Esophagus muscularis mucosa (tissue), 4 donors: ENCODE results near the gene FER. TPM values are rescaled to one million over a fixed set of nuclear protein-coding genes. Genes with fewer than 3 reads are reported as not detected.

ENCODE experiments used
- DNase-seq: peaks from one replicate; pipeline ENCODE4 v3.0.0-alpha.2; 2017; ENCODE audit errors: extremely low spot score
- H3K27ac ChIP-seq, 4 donors: fragments of 200-600 bp; sonication (generic); replicated peaks in 1 of 4; 1 replicate in 3 of 4; 2 replicates in 1 of 4; pipeline ENCODE4 v1.5.1; 2016 to 2019; ENCODE audit warnings: mild to moderate bottlenecking in 1 of 4
- H3K27me3 ChIP-seq, 4 donors: fragments of 200-600 bp; sonication (generic); one replicate each; pipeline versions ENCODE4 v1.5.1 to v1.6.0; 2016 to 2019
- H3K36me3 ChIP-seq, 4 donors: fragments of 200-600 bp; sonication (generic); one replicate each; pipeline ENCODE4 v1.5.1; 2016 to 2019
- H3K4me1 ChIP-seq, 4 donors: fragments of 200-600 bp; sonication (generic); one replicate each; pipeline ENCODE4 v1.5.1; 2016 to 2019
- H3K4me3 ChIP-seq, 4 donors: fragments of 200-600 bp; sonication (generic); 1 replicate in 2 of 4; 2 replicates in 2 of 4; pipeline ENCODE4 v1.5.1; 2016 to 2019; ENCODE audit warnings: mild to moderate bottlenecking in 4 of 4, moderate library complexity in 1 of 4
- H3K9me3 ChIP-seq, 4 donors: fragments of 200-600 bp; sonication (generic); 1 replicate in 3 of 4; 2 replicates in 1 of 4; pipeline ENCODE4 v1.5.1; 2016 to 2019
- EP300 ChIP-seq: sonication (generic); formaldehyde crosslinking; IDR thresholded peaks from one replicate; pipeline ENCODE4 v1.6.1; 2017; ENCODE audit warnings: antibody characterized with exemption
- POLR2A ChIP-seq: fragments of 450-650 bp; IDR thresholded peaks from one replicate; pipeline ENCODE4 v1.6.1; 2017; ENCODE audit warnings: antibody characterized with exemption, moderate library complexity, mild to moderate bottlenecking, low read depth
- POLR2AphosphoS5 ChIP-seq, 2 donors: sonication (generic); formaldehyde crosslinking; IDR thresholded peaks; one replicate each; pipeline ENCODE4 v1.6.1; 2017; ENCODE audit warnings: antibody characterized with exemption in 2 of 2
- WGBS: methylation state at CpG from one replicate; pipeline ENCODE4 v1.1.5; 2018; 5-methylcytosine and 5-hydroxymethylcytosine counted together
- intact Hi-C: fragments of 100-400 bp; cut with DNase I; formaldehyde crosslinking; loops from one replicate; pipeline ENCODE4 v1.15.1; 2023
- total RNA-seq, 4 donors: library from RNA; depleted of rRNA; stranded (reverse); fragments of >200 nt; gene quantifications; one replicate each; pipeline versions ENCODE4 v1.1.0 to v1.2.1, GENCODE V29; 2016
- TF ChIP-seq, protein P1 (sequence below), 3 experiments: fragments of 200-600 bp in 2 of 3; fragments of 450-650 bp in 1 of 3; sonication (generic) in 2 of 3; IDR thresholded peaks; one replicate each; pipeline ENCODE4 v1.5.1; 2017 to 2019; ENCODE audit warnings: antibody characterized with exemption in 3 of 3, mild to moderate bottlenecking in 2 of 3, moderate library complexity in 1 of 3

The FER gene
- total RNA-seq, 4 donors from 2014 or later = 17.6 to 32.8 (median 25.4) TPM

DNA sequence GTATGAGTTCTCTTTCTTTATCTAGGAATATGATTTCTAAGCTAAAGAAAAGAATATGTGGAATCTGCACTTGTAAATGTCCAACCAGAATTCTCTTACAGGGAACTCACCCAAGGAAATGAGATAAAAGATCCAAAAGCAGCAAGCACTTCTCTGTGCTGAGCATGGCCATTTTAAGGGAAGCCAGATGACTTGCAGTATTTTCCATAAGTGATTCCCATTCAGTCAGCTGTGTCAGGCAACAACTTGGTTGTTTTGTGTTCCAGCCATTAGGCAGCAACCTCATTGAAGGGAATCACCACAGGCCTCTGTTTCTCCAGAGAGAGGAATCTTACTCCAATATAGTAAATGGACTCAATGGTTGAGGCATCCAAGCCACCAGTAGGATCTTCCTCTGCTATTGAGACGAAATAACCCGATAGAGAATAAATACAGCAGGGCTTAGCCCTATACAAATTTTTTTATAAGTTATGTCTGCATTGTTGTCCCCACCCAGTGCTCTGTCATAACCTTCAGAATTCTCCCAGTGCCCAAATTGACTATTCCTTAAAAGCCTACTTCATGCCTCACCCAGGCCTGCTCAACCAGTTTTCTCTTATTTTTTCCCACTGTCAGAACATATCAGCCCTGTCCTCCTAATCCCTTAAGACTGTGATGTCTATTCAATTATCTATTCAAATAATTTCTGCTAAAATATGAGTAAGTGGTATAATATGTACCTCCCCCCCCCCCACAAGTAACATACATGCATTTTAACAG, 425.5 kb downstream of the FER start:
- intact Hi-C loops = no loop called here
- Histone ChIP-seq H3K9me3 (no peaks in the 10 kb centered on the region), H3K36me3 (no peaks in the 10 kb centered on the region), H3K27me3 (no peaks in the 10 kb centered on the region), H3K27ac (no peak overlapping the region), H3K4me1 (peaks cover 0 to 12% (median 11%) of the 10 kb centered on the region in 4 donors), H3K4me3 (no peak overlapping the region)
- no peak for DNase-seq
- WGBS = 100% methylated on average over 2 of the region's 2 CpGs
- TF ChIP-seq POLR2AphosphoS5 (IDR thresholded peaks at IDR 0.05) (no peak), EP300 (no peak), POLR2A (no peak)
- TF ChIP-seq, protein P1, sequence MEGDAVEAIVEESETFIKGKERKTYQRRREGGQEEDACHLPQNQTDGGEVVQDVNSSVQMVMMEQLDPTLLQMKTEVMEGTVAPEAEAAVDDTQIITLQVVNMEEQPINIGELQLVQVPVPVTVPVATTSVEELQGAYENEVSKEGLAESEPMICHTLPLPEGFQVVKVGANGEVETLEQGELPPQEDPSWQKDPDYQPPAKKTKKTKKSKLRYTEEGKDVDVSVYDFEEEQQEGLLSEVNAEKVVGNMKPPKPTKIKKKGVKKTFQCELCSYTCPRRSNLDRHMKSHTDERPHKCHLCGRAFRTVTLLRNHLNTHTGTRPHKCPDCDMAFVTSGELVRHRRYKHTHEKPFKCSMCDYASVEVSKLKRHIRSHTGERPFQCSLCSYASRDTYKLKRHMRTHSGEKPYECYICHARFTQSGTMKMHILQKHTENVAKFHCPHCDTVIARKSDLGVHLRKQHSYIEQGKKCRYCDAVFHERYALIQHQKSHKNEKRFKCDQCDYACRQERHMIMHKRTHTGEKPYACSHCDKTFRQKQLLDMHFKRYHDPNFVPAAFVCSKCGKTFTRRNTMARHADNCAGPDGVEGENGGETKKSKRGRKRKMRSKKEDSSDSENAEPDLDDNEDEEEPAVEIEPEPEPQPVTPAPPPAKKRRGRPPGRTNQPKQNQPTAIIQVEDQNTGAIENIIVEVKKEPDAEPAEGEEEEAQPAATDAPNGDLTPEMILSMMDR (IDR thresholded peaks at IDR 0.05) = no peak

GRCh38 chr5:109177227-109177626, 429.5 kb downstream of the FER start:
- 50% methylated on average over 2 of the region's 2 CpGs for WGBS
- intact Hi-C loops = no loop called here
- no peak for TF ChIP-seq POLR2A
- TF ChIP-seq POLR2AphosphoS5 (IDR thresholded peaks at IDR 0.05) = no peak
- TF ChIP-seq, protein P1 (IDR thresholded peaks at IDR 0.05) = no peak
- TF ChIP-seq EP300 = no peak
- Histone ChIP-seq H3K4me1 (peaks cover 0 to 12% (median 11%) of the 10 kb centered on the region in 4 donors), H3K36me3 (no peaks in the 10 kb centered on the region), H3K9me3 (no peaks in the 10 kb centered on the region), H3K4me3 (no peak overlapping the region), H3K27me3 (no peaks in the 10 kb centered on the region), H3K27ac (no peak overlapping the region)
- DNase-seq = no peak

- Histone ChIP-seq H3K9me3 (no peaks in the 10 kb centered on the region), H3K36me3 (no peaks in the 10 kb centered on the region), H3K27me3 (no peaks in the 10 kb centered on the region), H3K27ac (no peak overlapping the region), H3K4me3 (no peak overlapping the region), H3K4me1 (peaks cover 0 to 12% (median 11%) of the 10 kb centered on the region in 4 donors)
- no peak for TF ChIP-seq POLR2A
- TF ChIP-seq, protein P1 (IDR thresholded peaks at IDR 0.05) = no peak
- TF ChIP-seq POLR2AphosphoS5 (IDR thresholded peaks at IDR 0.05) = no peak
- no peak for TF ChIP-seq EP300
- intact Hi-C loops = no loop called here
- no peak for DNase-seq
Measured at GRCh38 chr5:109177782-109178181, 430.1 kb downstream of the FER start.

GRCh38 chr5:109180668-109181067, 433.0 kb downstream of the FER start:
- H3K27me3 ChIP-seq = no peaks in the 10 kb centered on the region
- no peaks in the 10 kb centered on the region for H3K9me3 ChIP-seq
- 96% methylated on average over 4 of the region's 4 CpGs for WGBS
- intact Hi-C loops = no loop called here
- H3K36me3 ChIP-seq = no peaks in the 10 kb centered on the region
- TF ChIP-seq POLR2A (no peak), EP300 (no peak), POLR2AphosphoS5 (IDR thresholded peaks at IDR 0.05) (no peak)
- TF ChIP-seq, protein P1 (IDR thresholded peaks at IDR 0.05) = no peak
- no peak overlapping the region for H3K27ac ChIP-seq
- DNase-seq = no peak
- no peak overlapping the region for H3K4me3 ChIP-seq
- H3K4me1 ChIP-seq = peaks cover 0 to 12% (median 11%) of the 10 kb centered on the region in 4 donors
